Mesothelial cell of epicardium (in vitro differentiated cells): ENCODE measurements around the gene PLA2G4A. TPM values are rescaled to one million over a fixed set of nuclear protein-coding genes. Genes with fewer than 3 reads are reported as not detected.
A peak's percentile ranks its signal among the peaks of the same experiment; 100 is the strongest.

Experiments
- DNase-seq, 2 experiments: peaks; one replicate each; pipeline ENCODE4 v3.0.0; 2021; ENCODE audit warnings: low spot score in 2 of 2; ENCODE audit not compliant: unreplicated experiment in 2 of 2
- H3K27ac Mint-ChIP-seq: 2 replicates; pipeline ENCODE4 v1.8.0; 2021; ENCODE audit warnings: mixed read lengths
- H3K27me3 Mint-ChIP-seq: 2 replicates; pipeline ENCODE4 v1.8.0; 2021; ENCODE audit warnings: low read depth, mixed read lengths
- H3K36me3 Mint-ChIP-seq: 2 replicates; pipeline ENCODE4 v1.8.0; 2021; ENCODE audit warnings: mixed read lengths
- H3K4me1 Mint-ChIP-seq: 2 replicates; pipeline ENCODE4 v1.8.0; 2021; ENCODE audit warnings: mixed read lengths
- H3K4me3 Mint-ChIP-seq: 2 replicates; pipeline ENCODE4 v1.8.0; 2021; ENCODE audit warnings: mild to moderate bottlenecking, moderate library complexity, mixed read lengths
- H3K9me3 Mint-ChIP-seq: 2 replicates; pipeline ENCODE4 v1.8.0; 2021; ENCODE audit warnings: mixed read lengths
- CTCF ChIP-seq: fragments of 200-600 bp; sonication (generic); IDR thresholded peaks from one replicate; pipeline ENCODE4 v1.5.0; 2021; ENCODE audit warnings: antibody characterized with exemption; ENCODE audit not compliant: unreplicated experiment
- total RNA-seq: library from RNA; stranded (reverse); gene quantifications from 3 replicates; pipeline ENCODE4 v1.2.1, GENCODE V29; 2021

Gene PLA2G4A
- 10.1 to 12.5 TPM (median 11.8 TPM) in 3 replicates for total RNA-seq

GRCh38 chr1:186828611-186829454 is at the start of gene PLA2G4A:
PLA2G4A (plus strand) TSS chr1:186828949; CDS start chr1:186854355, 25,406 bp downstream.
- H3K4me1 Mint-ChIP-seq: peaks cover 17% of the 10 kb centered on the region
- H3K36me3 Mint-ChIP-seq: no peaks in the 10 kb centered on the region
- peak within 1 kb of the TSS; percentile 86 for H3K4me3 Mint-ChIP-seq
- DNase-seq: no peak
- no peaks in the 10 kb centered on the region for H3K27me3 Mint-ChIP-seq
- H3K27ac Mint-ChIP-seq: peak within 1 kb of the TSS; percentile 90
- TF ChIP-seq CTCF: no peak
- no peaks in the 10 kb centered on the region for H3K9me3 Mint-ChIP-seq

GRCh38 chr1:186780076-186780475 is 48.7 kb upstream of the PLA2G4A start:
- Mint-ChIP-seq H3K27ac (no peak overlapping the region), H3K9me3 (peaks cover 8% of the 10 kb centered on the region), H3K27me3 (no peaks in the 10 kb centered on the region), H3K4me3 (no peak overlapping the region), H3K4me1 (peaks cover 11% of the 10 kb centered on the region), H3K36me3 (no peaks in the 10 kb centered on the region)
- no peak for DNase-seq
- TF ChIP-seq CTCF: no peak

GRCh38 chr1:186781730-186782129 is 47.0 kb upstream of the PLA2G4A start:
- H3K4me1 Mint-ChIP-seq: peaks cover 7% of the 10 kb centered on the region
- H3K27me3 Mint-ChIP-seq: no peaks in the 10 kb centered on the region
- no peak for TF ChIP-seq CTCF
- no peak for DNase-seq
- no peaks in the 10 kb centered on the region for H3K36me3 Mint-ChIP-seq
- H3K4me3 Mint-ChIP-seq: no peak overlapping the region
- H3K27ac Mint-ChIP-seq: no peak overlapping the region
- H3K9me3 Mint-ChIP-seq: peaks cover 4% of the 10 kb centered on the region

- Mint-ChIP-seq H3K27ac (no peak overlapping the region), H3K36me3 (no peaks in the 10 kb centered on the region), H3K9me3 (no peaks in the 10 kb centered on the region), H3K4me1 (peaks cover 7% of the 10 kb centered on the region), H3K4me3 (no peak overlapping the region), H3K27me3 (no peaks in the 10 kb centered on the region)
- DNase-seq: no peak
- no peak for TF ChIP-seq CTCF
Observed at GRCh38 chr1:186782791-186783190, 46.0 kb upstream of the PLA2G4A start.

GRCh38 chr1:186783193-186783592 is 45.6 kb upstream of the PLA2G4A start:
- Mint-ChIP-seq H3K27ac (no peak overlapping the region), H3K9me3 (no peaks in the 10 kb centered on the region), H3K4me1 (peaks cover 7% of the 10 kb centered on the region), H3K36me3 (no peaks in the 10 kb centered on the region), H3K27me3 (no peaks in the 10 kb centered on the region), H3K4me3 (no peak overlapping the region)
- DNase-seq: no peak
- TF ChIP-seq CTCF: no peak
